HEK293 (cell line): ENCODE results near the gene FOXM1.

Experiments used
- CTCF ChIA-PET: fragments of 350-600 bp; formaldehyde crosslinking; extraction: SDS; loops from one replicate; lab custom pipeline; 2021; ENCODE audit warnings: antibody characterized with exemption; lab: Yijun Ruan, JAX
- POLR2A ChIA-PET: fragments of 300-600 bp; formaldehyde crosslinking; extraction: SDS; loops from one replicate; lab custom pipeline; 2020; ENCODE audit warnings: antibody characterized with exemption, inconsistent platforms; lab: Yijun Ruan, JAX
- H3K27ac ChIP-seq: fragments of 200-500 bp; sonication (Bioruptor generic); 2 replicates; pipeline ENCODE4 v1.5.1; 2014; ENCODE audit warnings: low read depth, low read length, control low read depth, inconsistent platforms; ENCODE audit errors: extremely low read depth
- H3K36me3 ChIP-seq, 2 experiments: fragments of 200-500 bp in 1 of 2; sonication (Bioruptor generic) in 1 of 2; 1 replicate in 1 of 2; 2 replicates in 1 of 2; pipeline ENCODE4 v1.5.1; 2014 to 2017; ENCODE audit warnings: inconsistent platforms in 2 of 2, low read length in 2 of 2; ENCODE audit not compliant: control insufficient read depth in 2 of 2, insufficient read depth in 1 of 2
- H3K4me1 ChIP-seq: fragments of 200-500 bp; sonication (Bioruptor generic); 2 replicates; pipeline ENCODE4 v1.5.1; 2014; ENCODE audit warnings: mild to moderate bottlenecking, low read length, inconsistent platforms; ENCODE audit not compliant: control insufficient read depth, insufficient read depth
- H3K4me3 ChIP-seq: 2 replicates; pipeline ENCODE4 v1.5.1; 2011; ENCODE audit warnings: low read depth, mild to moderate bottlenecking, control low read depth, low read length, moderate library complexity
- H3K9me3 ChIP-seq: fragments of 200-500 bp; sonication (Bioruptor generic); 2 replicates; pipeline ENCODE4 v1.5.1; 2014; ENCODE audit warnings: low read depth, low read length, inconsistent platforms; ENCODE audit not compliant: control insufficient read depth, insufficient read depth
- GFI1B ChIP-seq: fragments of 450-650 bp; formaldehyde crosslinking; IDR thresholded peaks from 2 replicates; pipeline ENCODE4 v1.5.1; 2016; ENCODE audit warnings: missing biosample characterization, missing genetic modification characterization
- GLIS1 ChIP-seq: fragments of 450-650 bp; formaldehyde crosslinking; IDR thresholded peaks from 2 replicates; pipeline ENCODE4 v1.5.1; 2016; ENCODE audit warnings: missing biosample characterization, missing genetic modification characterization
- HOXC10 ChIP-seq: sonication (generic); formaldehyde crosslinking; IDR thresholded peaks from 2 replicates; pipeline ENCODE4 v1.8.1; 2023; ENCODE audit warnings: mild to moderate bottlenecking, missing genetic modification reagents
- SP2 ChIP-seq: fragments of 450-650 bp; formaldehyde crosslinking; IDR thresholded peaks from 2 replicates; pipeline ENCODE4 v1.5.1; 2016; ENCODE audit warnings: missing biosample characterization, missing genetic modification characterization
- TCF7L2 ChIP-seq: IDR thresholded peaks from 2 replicates; pipeline ENCODE4 v1.6.1; 2011; ENCODE audit warnings: low read depth, mild to moderate bottlenecking, inconsistent platforms, low read length, moderate library complexity, borderline replicate concordance
- YY1 ChIP-seq: fragments of 450-650 bp; formaldehyde crosslinking; IDR thresholded peaks from 2 replicates; pipeline ENCODE4 v1.5.1; 2018; ENCODE audit warnings: missing biosample characterization, missing genetic modification characterization
- ZBTB6 ChIP-seq: fragments of 450-650 bp; formaldehyde crosslinking; IDR thresholded peaks from 2 replicates; pipeline ENCODE4 v1.5.1; 2017; ENCODE audit warnings: missing biosample characterization, missing genetic modification characterization
- ZIC2 ChIP-seq: fragments of 450-650 bp; formaldehyde crosslinking; IDR thresholded peaks from 2 replicates; pipeline ENCODE4 v1.5.1; 2016; ENCODE audit warnings: missing biosample characterization, missing genetic modification characterization
- ZNF10 ChIP-seq: fragments of 450-650 bp; formaldehyde crosslinking; IDR thresholded peaks from 2 replicates; pipeline ENCODE4 v1.5.1; 2017; ENCODE audit warnings: missing biosample characterization, missing genetic modification characterization
- ZNF157 ChIP-seq: fragments of 450-650 bp; formaldehyde crosslinking; IDR thresholded peaks from 2 replicates; pipeline ENCODE4 v1.5.1; 2016; ENCODE audit warnings: missing biosample characterization, missing genetic modification characterization
- ZNF184 ChIP-seq: fragments of 450-650 bp; IDR thresholded peaks from 2 replicates; pipeline ENCODE4 v1.5.1; 2018; ENCODE audit warnings: missing biosample characterization, mild to moderate bottlenecking, missing genetic modification characterization
- ZNF211 ChIP-seq: fragments of 450-650 bp; formaldehyde crosslinking; IDR thresholded peaks from 2 replicates; pipeline ENCODE4 v1.5.1; 2016; ENCODE audit warnings: low read depth, missing biosample characterization, missing genetic modification characterization
- ZNF214 ChIP-seq: fragments of 450-650 bp; formaldehyde crosslinking; IDR thresholded peaks from 2 replicates; pipeline ENCODE4 v1.5.1; 2017; ENCODE audit warnings: missing biosample characterization, mild to moderate bottlenecking, missing genetic modification characterization, borderline replicate concordance
- ZNF311 ChIP-seq: fragments of 450-650 bp; formaldehyde crosslinking; IDR thresholded peaks from 2 replicates; pipeline ENCODE4 v1.5.1; 2017; ENCODE audit warnings: missing biosample characterization, missing genetic modification characterization, borderline replicate concordance
- ZNF350 ChIP-seq: fragments of 450-650 bp; formaldehyde crosslinking; IDR thresholded peaks from 2 replicates; pipeline ENCODE4 v1.5.0; 2017; ENCODE audit warnings: missing biosample characterization, mild to moderate bottlenecking, missing genetic modification characterization
- ZNF571 ChIP-seq: fragments of 450-650 bp; formaldehyde crosslinking; IDR thresholded peaks from 2 replicates; pipeline ENCODE4 v1.5.0; 2017; ENCODE audit warnings: missing biosample characterization, missing genetic modification characterization
- ZNF585B ChIP-seq: fragments of 450-650 bp; formaldehyde crosslinking; IDR thresholded peaks from 2 replicates; pipeline ENCODE4 v1.5.1; 2016; ENCODE audit warnings: missing biosample characterization, missing genetic modification characterization
- ZNF626 ChIP-seq: fragments of 450-650 bp; sonication (Bioruptor Pico); formaldehyde crosslinking; IDR thresholded peaks from 2 replicates; pipeline ENCODE4 v1.5.1; 2018; ENCODE audit warnings: missing biosample characterization, missing genetic modification characterization, inconsistent platforms
- ZNF654 ChIP-seq: fragments of 450-650 bp; formaldehyde crosslinking; IDR thresholded peaks from 2 replicates; pipeline ENCODE4 v1.5.1; 2016; ENCODE audit warnings: low read depth, missing biosample characterization, missing genetic modification characterization
- ZNF670 ChIP-seq: fragments of 450-650 bp; formaldehyde crosslinking; IDR thresholded peaks from 2 replicates; pipeline ENCODE4 v1.5.1; 2016; ENCODE audit warnings: missing biosample characterization, missing genetic modification characterization, low read depth
- ZNF692 ChIP-seq: fragments of 450-650 bp; formaldehyde crosslinking; IDR thresholded peaks from 2 replicates; pipeline ENCODE4 v1.5.1; 2016; ENCODE audit warnings: missing biosample characterization, missing genetic modification characterization
- ZNF768 ChIP-seq: fragments of 450-650 bp; formaldehyde crosslinking; IDR thresholded peaks from 2 replicates; pipeline ENCODE4 v1.5.1; 2018; ENCODE audit warnings: missing biosample characterization, mild to moderate bottlenecking, missing genetic modification characterization
- TF ChIP-seq, protein P1 (sequence below): fragments of 450-650 bp; formaldehyde crosslinking; IDR thresholded peaks from 2 replicates; pipeline ENCODE4; 2016; ENCODE audit warnings: missing biosample characterization, missing genetic modification characterization
- TF ChIP-seq, protein P2 (sequence below): fragments of 450-650 bp; IDR thresholded peaks from 2 replicates; pipeline ENCODE4 v1.5.1; 2018; ENCODE audit warnings: missing biosample characterization, mild to moderate bottlenecking, missing genetic modification characterization
- TF ChIP-seq, protein P3 (sequence below): sonication (generic); formaldehyde crosslinking; IDR thresholded peaks from 2 replicates; pipeline ENCODE4 v1.8.1; 2022; ENCODE audit warnings: mild to moderate bottlenecking, moderate library complexity, missing genetic modification reagents

Gene FOXM1

DNA sequence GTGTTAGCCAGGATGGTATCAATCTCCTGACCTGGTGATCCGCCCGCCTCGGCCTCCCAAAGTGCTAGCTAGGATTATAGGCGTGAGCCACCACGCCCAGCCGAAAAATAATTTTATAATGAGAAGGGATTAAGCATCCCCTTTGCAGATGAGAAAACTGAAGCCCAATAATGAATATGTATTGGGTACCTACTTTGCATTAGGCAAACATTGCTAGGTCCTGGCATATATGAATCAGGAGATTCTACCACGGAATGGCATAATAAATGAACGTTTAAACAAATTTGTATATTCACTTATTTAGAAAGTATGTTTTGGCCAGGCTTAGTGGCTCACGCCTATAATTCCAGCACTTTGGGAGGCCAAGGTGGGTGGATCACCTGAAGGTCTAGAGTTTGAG is 46.1 kb upstream of the FOXM1 start:
- Histone ChIP-seq H3K27ac (no peak overlapping the region), H3K36me3 (peaks cover 39 to 63% of the 10 kb centered on the region in 2 experiments; a peak in 2 of 3 replicates), H3K4me1 (no peaks in the 10 kb centered on the region), H3K4me3 (no peak overlapping the region), H3K9me3 (no peaks in the 10 kb centered on the region)
- TF ChIP-seq ZNF670 (tag by site-specific recombination) (no peak), YY1 (tag by site-specific recombination) (no peak), ZNF768 (no peak), ZNF692 (tag by site-specific recombination) (no peak), HOXC10 (CRISPR knock-in tag) (no peak), ZNF211 (tag by site-specific recombination) (no peak)
- ChIA-PET POLR2A (no interaction called here), CTCF (interaction anchor here (0.9 kb wide), 1 partner anchor 21 kb away, joined by 3 read pairs; no protein-coding TSS in a partner anchor)

DNA sequence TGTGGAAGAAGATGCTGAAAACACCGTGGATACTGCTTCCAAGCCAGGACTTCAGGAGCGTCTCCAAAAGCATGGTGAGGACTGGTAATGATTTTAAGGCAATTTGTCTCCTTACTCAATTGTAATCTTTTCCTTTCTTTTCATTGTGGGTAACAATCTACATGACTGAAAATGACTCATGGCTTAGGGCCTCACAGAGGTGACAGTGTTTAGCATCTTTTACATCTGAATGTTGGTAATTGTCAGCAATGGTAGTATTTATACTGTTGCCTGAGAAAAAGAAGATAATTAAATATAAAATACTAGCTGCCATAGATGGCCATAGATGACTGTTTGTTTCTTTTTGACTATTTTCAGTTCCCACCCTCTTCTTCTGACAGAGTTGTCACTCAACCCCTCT is 45.4 kb upstream of the FOXM1 start:
- CTCF ChIA-PET, result interaction anchor here (0.7 to 0.9 kb wide), 2 partner anchors 22 to 1700 kb away, joined by 3 to 4 read pairs; no protein-coding TSS in a partner anchor
- POLR2A ChIA-PET, result interaction anchor here (0.6 kb wide), 1 partner anchor 35 kb away, joined by 4 read pairs; no protein-coding TSS in a partner anchor
- H3K27ac ChIP-seq, result no peak overlapping the region

More for the DNA sequence above, 45.4 kb upstream of the FOXM1 start:
- H3K4me3 ChIP-seq, result no peak overlapping the region
- TF ChIP-seq GLIS1 (tag by site-specific recombination) (no peak), ZNF311 (no peak), ZIC2 (tag by site-specific recombination) (no peak), TCF7L2 (no peak), SP2 (tag by site-specific recombination) (no peak), ZNF571 (tag by site-specific recombination) (no peak), ZNF654 (tag by site-specific recombination) (no peak), ZBTB6 (tag by site-specific recombination) (no peak), ZNF626 (tag by site-specific recombination) (no peak), ZNF585B (tag by site-specific recombination) (no peak), ZNF157 (tag by site-specific recombination) (no peak), ZNF10 (no peak), ZNF350 (tag by site-specific recombination) (no peak), GFI1B (no peak), ZNF184 (tag by site-specific recombination) (no peak), ZNF214 (tag by site-specific recombination) (no peak)
- TF ChIP-seq, protein P1, sequence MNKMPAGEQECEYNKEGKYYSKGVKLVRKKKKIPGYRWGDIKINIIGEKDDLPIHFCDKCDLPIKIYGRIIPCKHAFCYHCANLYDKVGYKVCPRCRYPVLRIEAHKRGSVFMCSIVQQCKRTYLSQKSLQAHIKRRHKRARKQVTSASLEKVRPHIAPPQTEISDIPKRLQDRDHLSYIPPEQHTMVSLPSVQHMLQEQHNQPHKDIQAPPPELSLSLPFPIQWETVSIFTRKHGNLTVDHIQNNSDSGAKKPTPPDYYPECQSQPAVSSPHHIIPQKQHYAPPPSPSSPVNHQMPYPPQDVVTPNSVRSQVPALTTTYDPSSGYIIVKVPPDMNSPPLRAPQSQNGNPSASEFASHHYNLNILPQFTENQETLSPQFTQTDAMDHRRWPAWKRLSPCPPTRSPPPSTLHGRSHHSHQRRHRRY (tag by site-specific recombination), result no peak
- TF ChIP-seq, protein P2, sequence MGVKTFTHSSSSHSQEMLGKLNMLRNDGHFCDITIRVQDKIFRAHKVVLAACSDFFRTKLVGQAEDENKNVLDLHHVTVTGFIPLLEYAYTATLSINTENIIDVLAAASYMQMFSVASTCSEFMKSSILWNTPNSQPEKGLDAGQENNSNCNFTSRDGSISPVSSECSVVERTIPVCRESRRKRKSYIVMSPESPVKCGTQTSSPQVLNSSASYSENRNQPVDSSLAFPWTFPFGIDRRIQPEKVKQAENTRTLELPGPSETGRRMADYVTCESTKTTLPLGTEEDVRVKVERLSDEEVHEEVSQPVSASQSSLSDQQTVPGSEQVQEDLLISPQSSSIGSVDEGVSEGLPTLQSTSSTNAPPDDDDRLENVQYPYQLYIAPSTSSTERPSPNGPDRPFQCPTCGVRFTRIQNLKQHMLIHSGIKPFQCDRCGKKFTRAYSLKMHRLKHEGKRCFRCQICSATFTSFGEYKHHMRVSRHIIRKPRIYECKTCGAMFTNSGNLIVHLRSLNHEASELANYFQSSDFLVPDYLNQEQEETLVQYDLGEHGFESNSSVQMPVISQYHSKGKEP, result no peak
- TF ChIP-seq, protein P3, sequence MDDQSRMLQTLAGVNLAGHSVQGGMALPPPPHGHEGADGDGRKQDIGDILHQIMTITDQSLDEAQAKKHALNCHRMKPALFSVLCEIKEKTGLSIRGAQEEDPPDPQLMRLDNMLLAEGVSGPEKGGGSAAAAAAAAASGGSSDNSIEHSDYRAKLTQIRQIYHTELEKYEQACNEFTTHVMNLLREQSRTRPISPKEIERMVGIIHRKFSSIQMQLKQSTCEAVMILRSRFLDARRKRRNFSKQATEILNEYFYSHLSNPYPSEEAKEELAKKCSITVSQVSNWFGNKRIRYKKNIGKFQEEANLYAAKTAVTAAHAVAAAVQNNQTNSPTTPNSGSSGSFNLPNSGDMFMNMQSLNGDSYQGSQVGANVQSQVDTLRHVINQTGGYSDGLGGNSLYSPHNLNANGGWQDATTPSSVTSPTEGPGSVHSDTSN (CRISPR knock-in tag), result no peak
- TF ChIP-seq, all 188 proteins: peak for 0
- Histone ChIP-seq H3K9me3 (no peaks in the 10 kb centered on the region), H3K4me1 (no peaks in the 10 kb centered on the region), H3K36me3 (peaks cover 38 to 57% of the 10 kb centered on the region in 2 experiments; a peak in 2 of 3 replicates)
